Glutamatergic neuron (in vitro differentiated cells): ENCODE results near the gene NCK2. TPM values are rescaled to one million over a fixed set of nuclear protein-coding genes. Genes with fewer than 3 reads are reported as not detected.

Experiments used
- DNase-seq: peaks from one replicate; pipeline ENCODE4 v3.0.0; 2022
- H3K27ac Mint-ChIP-seq: one replicate; pipeline ENCODE4 v1.8.0; 2020; ENCODE audit warnings: mild to moderate bottlenecking, mixed read lengths, inconsistent platforms; ENCODE audit not compliant: unreplicated experiment
- H3K27me3 Mint-ChIP-seq: one replicate; pipeline ENCODE4 v1.8.0; 2020; ENCODE audit warnings: mild to moderate bottlenecking, moderate library complexity, mixed read lengths, inconsistent platforms; ENCODE audit not compliant: unreplicated experiment
- H3K36me3 Mint-ChIP-seq: one replicate; pipeline ENCODE4 v1.8.0; 2020; ENCODE audit warnings: mild to moderate bottlenecking, mixed read lengths, inconsistent platforms; ENCODE audit not compliant: unreplicated experiment
- H3K4me1 Mint-ChIP-seq: one replicate; pipeline ENCODE4 v1.8.0; 2020; ENCODE audit warnings: mild to moderate bottlenecking, low read depth, mixed read lengths, inconsistent platforms; ENCODE audit not compliant: unreplicated experiment
- H3K4me3 Mint-ChIP-seq: one replicate; pipeline ENCODE4 v1.8.0; 2020; ENCODE audit warnings: mild to moderate bottlenecking, mixed read lengths, inconsistent platforms; ENCODE audit not compliant: unreplicated experiment
- H3K9me3 Mint-ChIP-seq: one replicate; pipeline ENCODE4 v1.8.0; 2020; ENCODE audit warnings: mild to moderate bottlenecking, moderate library complexity, mixed read lengths, inconsistent platforms; ENCODE audit not compliant: unreplicated experiment
- total RNA-seq: library from RNA; stranded (reverse); fragmentation: NEBNext Ultra II Directional; extraction: Animal tissue kit (Norgen Biotek cat#: 25700); gene quantifications from one replicate; pipeline ENCODE4 v1.2.1, GENCODE V29; 2021; ENCODE audit not compliant: unreplicated experiment
- TF ChIP-seq, protein P1 (sequence below): fragments of 200-600 bp; sonication (generic); IDR thresholded peaks from one replicate; pipeline ENCODE4 v1.5.0; 2021; ENCODE audit not compliant: partially characterized antibody, unreplicated experiment

NCK2 gene
- total RNA-seq, 1 donor from 2014 or later = 82.4 TPM

- Mint-ChIP-seq H3K27ac (peak overlapping the region; percentile 29), H3K4me3 (no peak overlapping the region), H3K4me1 (peaks cover 36% of the 10 kb centered on the region), H3K27me3 (peaks cover 4% of the 10 kb centered on the region), H3K9me3 (peaks cover 4% of the 10 kb centered on the region), H3K36me3 (peaks cover 12% of the 10 kb centered on the region)
- TF ChIP-seq, protein P1, sequence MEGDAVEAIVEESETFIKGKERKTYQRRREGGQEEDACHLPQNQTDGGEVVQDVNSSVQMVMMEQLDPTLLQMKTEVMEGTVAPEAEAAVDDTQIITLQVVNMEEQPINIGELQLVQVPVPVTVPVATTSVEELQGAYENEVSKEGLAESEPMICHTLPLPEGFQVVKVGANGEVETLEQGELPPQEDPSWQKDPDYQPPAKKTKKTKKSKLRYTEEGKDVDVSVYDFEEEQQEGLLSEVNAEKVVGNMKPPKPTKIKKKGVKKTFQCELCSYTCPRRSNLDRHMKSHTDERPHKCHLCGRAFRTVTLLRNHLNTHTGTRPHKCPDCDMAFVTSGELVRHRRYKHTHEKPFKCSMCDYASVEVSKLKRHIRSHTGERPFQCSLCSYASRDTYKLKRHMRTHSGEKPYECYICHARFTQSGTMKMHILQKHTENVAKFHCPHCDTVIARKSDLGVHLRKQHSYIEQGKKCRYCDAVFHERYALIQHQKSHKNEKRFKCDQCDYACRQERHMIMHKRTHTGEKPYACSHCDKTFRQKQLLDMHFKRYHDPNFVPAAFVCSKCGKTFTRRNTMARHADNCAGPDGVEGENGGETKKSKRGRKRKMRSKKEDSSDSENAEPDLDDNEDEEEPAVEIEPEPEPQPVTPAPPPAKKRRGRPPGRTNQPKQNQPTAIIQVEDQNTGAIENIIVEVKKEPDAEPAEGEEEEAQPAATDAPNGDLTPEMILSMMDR = no peak
- DNase-seq = no peak
Observed at GRCh38 chr2:105883911-105884694, 139.4 kb downstream of the NCK2 start.

- Mint-ChIP-seq H3K36me3 (peaks cover 12% of the 10 kb centered on the region), H3K4me1 (peaks cover 33% of the 10 kb centered on the region), H3K9me3 (peaks cover 2% of the 10 kb centered on the region), H3K4me3 (no peak overlapping the region), H3K27ac (peak overlapping the region; percentile 11), H3K27me3 (no peaks in the 10 kb centered on the region)
- TF ChIP-seq, protein P1 = no peak
- DNase-seq = no peak
Observed at GRCh38 chr2:105885456-105885855, 140.7 kb downstream of the NCK2 start.

GRCh38 chr2:105886029-105886454 is 141.3 kb downstream of the NCK2 start:
- peaks cover 39% of the 10 kb centered on the region for H3K4me1 Mint-ChIP-seq
- peak overlapping the region; percentile 11 for H3K27ac Mint-ChIP-seq

GRCh38 chr2:105886687-105887086 is 142.0 kb downstream of the NCK2 start:
- H3K27ac Mint-ChIP-seq = peak overlapping the region; percentile 1
- no peak for DNase-seq
- TF ChIP-seq, protein P1 = no peak
- peaks cover 15% of the 10 kb centered on the region for H3K36me3 Mint-ChIP-seq
- peaks cover 5% of the 10 kb centered on the region for H3K9me3 Mint-ChIP-seq
- H3K4me1 Mint-ChIP-seq = peaks cover 41% of the 10 kb centered on the region
- H3K4me3 Mint-ChIP-seq = no peak overlapping the region
- peaks cover 7% of the 10 kb centered on the region for H3K27me3 Mint-ChIP-seq

More at GRCh38 chr2:105886029-105886454, 141.3 kb downstream of the NCK2 start:
- peaks cover 13% of the 10 kb centered on the region for H3K36me3 Mint-ChIP-seq
- TF ChIP-seq, protein P1 = no peak
- no peak for DNase-seq
- H3K4me3 Mint-ChIP-seq = no peak overlapping the region
- peaks cover 2% of the 10 kb centered on the region for H3K27me3 Mint-ChIP-seq
- peaks cover 2% of the 10 kb centered on the region for H3K9me3 Mint-ChIP-seq

DNA sequence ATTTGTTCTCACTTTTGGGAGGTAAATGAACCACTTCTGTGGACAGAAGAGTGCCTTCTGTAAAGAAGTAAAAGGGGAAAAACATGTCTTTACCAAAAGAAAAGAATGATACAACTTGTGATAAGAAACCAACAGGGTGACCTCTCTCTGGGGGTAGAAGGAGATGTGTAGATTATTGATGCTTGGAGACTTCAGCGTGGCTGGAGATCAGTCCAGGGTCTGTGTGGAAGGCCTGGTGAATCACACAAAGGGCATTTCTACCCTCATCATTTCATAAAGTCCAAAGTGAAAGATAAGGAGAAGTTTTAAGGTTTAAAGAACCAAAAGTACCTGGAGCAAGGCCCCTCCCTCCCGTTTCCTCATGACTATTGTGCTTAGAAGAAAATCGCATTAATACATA is 142.5 kb downstream of the NCK2 start:
- DNase-seq = no peak
- Mint-ChIP-seq H3K27ac (no peak overlapping the region), H3K4me1 (peaks cover 41% of the 10 kb centered on the region), H3K4me3 (no peak overlapping the region), H3K36me3 (peaks cover 13% of the 10 kb centered on the region), H3K27me3 (peaks cover 7% of the 10 kb centered on the region), H3K9me3 (peaks cover 5% of the 10 kb centered on the region)
- TF ChIP-seq, protein P1 = no peak
